Esophagus squamous epithelium (tissue), 5 donors: Measurements from ENCODE around the gene MCM5. TPM values are rescaled to one million over a fixed set of nuclear protein-coding genes. Genes with fewer than 3 reads are reported as not detected.

ENCODE experiments used
- DNase-seq: peaks from one replicate; lab custom pipeline; 2025; lab: John Stamatoyannopoulos, UW
- H3K27ac ChIP-seq, 4 donors: fragments of 200-600 bp; sonication (generic); one replicate each; pipeline ENCODE4 v1.5.1; 2016 to 2019; ENCODE audit warnings: mild to moderate bottlenecking in 1 of 4
- H3K27me3 ChIP-seq, 4 donors: fragments of 200-600 bp; sonication (generic); 1 replicate in 3 of 4; 2 replicates in 1 of 4; pipeline versions ENCODE4 v1.5.1 to v1.6.0; 2017 to 2021; ENCODE audit warnings: antibody characterized with exemption in 1 of 4
- H3K36me3 ChIP-seq, 3 donors: fragments of 200-600 bp; sonication (generic); one replicate each; pipeline ENCODE4 v1.5.1; 2016 to 2019
- H3K4me1 ChIP-seq, 3 donors: fragments of 200-600 bp; sonication (generic); one replicate each; pipeline ENCODE4 v1.5.1; 2017 to 2019
- H3K4me3 ChIP-seq, 4 donors: fragments of 200-600 bp; sonication (generic); 1 replicate in 3 of 4; 2 replicates in 1 of 4; pipeline ENCODE4 v1.5.1; 2016 to 2019; ENCODE audit warnings: mild to moderate bottlenecking in 2 of 4, moderate library complexity in 1 of 4
- H3K9me3 ChIP-seq, 3 donors: fragments of 200-600 bp; sonication (generic); one replicate each; pipeline ENCODE4 v1.5.1; 2016 to 2019
- POLR2A ChIP-seq, 4 donors: fragments of 450-650 bp; IDR thresholded peaks; one replicate each; pipeline ENCODE4 v1.6.1; 2017; ENCODE audit warnings: antibody characterized with exemption in 4 of 4, mild to moderate bottlenecking in 4 of 4, moderate library complexity in 3 of 4
- WGBS, 2 donors: methylation state at CpG; one replicate each; pipeline ENCODE4 v1.1.5; 2018; 5-methylcytosine and 5-hydroxymethylcytosine counted together
- intact Hi-C: fragments of 100-400 bp; cut with DNase I; formaldehyde crosslinking; loops from one replicate; pipeline ENCODE4 v1.15.0; 2022
- total RNA-seq, 4 donors: library from RNA; depleted of rRNA; stranded (reverse); fragments of >200 nt; gene quantifications; one replicate each; pipeline ENCODE4 v1.1.0, GENCODE V29; 2016
- TF ChIP-seq, protein P1 (sequence below), 6 experiments: fragments of 450-650 bp in 4 of 6; fragments of 200-600 bp in 2 of 6; sonication (generic) in 2 of 6; IDR thresholded peaks; one replicate each; pipeline ENCODE4 v1.5.1; 2016 to 2019; ENCODE audit warnings: antibody characterized with exemption in 6 of 6, mild to moderate bottlenecking in 4 of 6, moderate library complexity in 4 of 6
- donor health status: DM: yes; HTN: yes; CAD: no.

The MCM5 gene
- total RNA-seq, 4 donors from 2014 or later, result 23.1 to 48.1 (median 34.6) TPM

DNA sequence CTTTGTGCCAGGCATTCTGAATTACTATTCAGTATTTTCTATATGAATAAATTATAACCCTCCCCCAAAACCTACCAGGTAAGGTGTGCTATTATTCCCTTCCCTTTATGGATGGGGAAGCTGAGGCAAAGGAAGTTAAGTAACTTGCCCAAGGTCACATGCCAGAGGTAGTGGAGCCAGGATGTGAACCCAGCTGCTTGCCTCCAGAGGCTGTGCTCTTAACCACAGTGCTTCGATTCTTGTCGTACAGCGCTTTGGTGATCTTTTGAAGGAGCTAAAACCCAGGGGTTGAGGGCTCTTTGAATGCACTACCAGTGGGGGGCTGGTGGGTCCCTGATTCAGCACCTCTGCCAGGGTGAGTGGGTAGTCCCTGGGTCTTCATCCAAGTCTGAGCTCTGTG, 18.8 kb downstream of the MCM5 start:
- 80 to 81% methylated on average over 1 to 3 of the region's 3 CpGs for WGBS, 2 donors
- peaks cover 0 to 15% (median 0%) of the 10 kb centered on the region in 3 donors for H3K4me1 ChIP-seq
- no peaks in the 10 kb centered on the region for H3K9me3 ChIP-seq
- intact Hi-C loops, result no loop called here
- no peak for DNase-seq
- no peak overlapping the region for H3K27ac ChIP-seq
- H3K36me3 ChIP-seq, result peaks cover 6 to 100% (median 35%) of the 10 kb centered on the region in 3 donors
- no peak for TF ChIP-seq POLR2A (IDR thresholded peaks at IDR 0.05)
- TF ChIP-seq, protein P1, sequence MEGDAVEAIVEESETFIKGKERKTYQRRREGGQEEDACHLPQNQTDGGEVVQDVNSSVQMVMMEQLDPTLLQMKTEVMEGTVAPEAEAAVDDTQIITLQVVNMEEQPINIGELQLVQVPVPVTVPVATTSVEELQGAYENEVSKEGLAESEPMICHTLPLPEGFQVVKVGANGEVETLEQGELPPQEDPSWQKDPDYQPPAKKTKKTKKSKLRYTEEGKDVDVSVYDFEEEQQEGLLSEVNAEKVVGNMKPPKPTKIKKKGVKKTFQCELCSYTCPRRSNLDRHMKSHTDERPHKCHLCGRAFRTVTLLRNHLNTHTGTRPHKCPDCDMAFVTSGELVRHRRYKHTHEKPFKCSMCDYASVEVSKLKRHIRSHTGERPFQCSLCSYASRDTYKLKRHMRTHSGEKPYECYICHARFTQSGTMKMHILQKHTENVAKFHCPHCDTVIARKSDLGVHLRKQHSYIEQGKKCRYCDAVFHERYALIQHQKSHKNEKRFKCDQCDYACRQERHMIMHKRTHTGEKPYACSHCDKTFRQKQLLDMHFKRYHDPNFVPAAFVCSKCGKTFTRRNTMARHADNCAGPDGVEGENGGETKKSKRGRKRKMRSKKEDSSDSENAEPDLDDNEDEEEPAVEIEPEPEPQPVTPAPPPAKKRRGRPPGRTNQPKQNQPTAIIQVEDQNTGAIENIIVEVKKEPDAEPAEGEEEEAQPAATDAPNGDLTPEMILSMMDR (IDR thresholded peaks at IDR 0.05), result no peak
- no peaks in the 10 kb centered on the region for H3K27me3 ChIP-seq
- no peak overlapping the region for H3K4me3 ChIP-seq

DNA sequence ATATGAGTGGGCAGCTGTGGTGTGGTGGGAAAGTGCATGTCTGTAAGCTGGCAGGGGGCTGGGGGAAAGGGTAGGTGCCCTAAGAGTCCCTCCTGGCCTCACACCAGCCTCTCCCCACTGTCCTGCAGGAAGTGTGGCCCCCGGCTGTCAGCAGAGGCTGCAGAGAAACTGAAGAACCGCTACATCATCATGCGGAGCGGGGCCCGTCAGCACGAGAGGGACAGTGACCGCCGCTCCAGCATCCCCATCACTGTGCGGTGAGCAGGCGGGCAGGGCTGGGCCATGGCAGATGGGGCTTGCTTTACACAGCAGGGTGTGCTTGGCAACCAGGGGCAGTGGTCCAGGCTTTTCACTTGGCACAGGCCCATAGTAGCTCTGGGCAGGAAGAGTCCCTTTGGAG, 19.8 kb downstream of the MCM5 start:
- Histone ChIP-seq H3K4me3 (no peak overlapping the region), H3K27me3 (no peaks in the 10 kb centered on the region), H3K4me1 (peaks cover 0 to 15% (median 0%) of the 10 kb centered on the region in 3 donors), H3K9me3 (no peaks in the 10 kb centered on the region), H3K27ac (no peak overlapping the region), H3K36me3 (peaks cover 6 to 100% (median 40%) of the 10 kb centered on the region in 3 donors)
- DNase-seq, result no peak
- intact Hi-C loops, result loop anchor here (10.0 kb wide), 1 partner anchor 75 kb away; no protein-coding TSS in a partner anchor
- 100% methylated on average over 1 of the region's 10 CpGs for WGBS, 2 donors
- TF ChIP-seq POLR2A (IDR thresholded peaks at IDR 0.05), result no peak
- TF ChIP-seq, protein P1 (IDR thresholded peaks at IDR 0.05), result no peak

DNA sequence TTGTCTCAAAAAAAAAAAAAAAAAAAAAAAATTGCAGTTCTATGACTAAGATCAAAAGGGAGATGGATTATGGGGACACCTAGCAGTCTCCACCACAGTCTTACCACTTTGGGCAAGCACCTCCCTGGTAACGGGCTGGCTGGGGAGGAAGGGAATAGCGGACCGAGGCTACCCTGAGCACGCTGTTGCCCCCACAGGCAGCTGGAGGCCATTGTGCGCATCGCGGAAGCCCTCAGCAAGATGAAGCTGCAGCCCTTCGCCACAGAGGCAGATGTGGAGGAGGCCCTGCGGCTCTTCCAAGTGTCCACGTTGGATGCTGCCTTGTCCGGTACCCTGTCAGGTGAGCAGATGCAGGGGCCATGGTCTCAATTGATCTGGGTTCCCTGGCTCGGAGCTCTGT, 21.2 kb downstream of the MCM5 start:
- Histone ChIP-seq H3K36me3 (peaks cover 6 to 98% (median 36%) of the 10 kb centered on the region in 3 donors), H3K27ac (no peak overlapping the region), H3K4me1 (peaks cover 0 to 15% (median 0%) of the 10 kb centered on the region in 3 donors), H3K9me3 (no peaks in the 10 kb centered on the region), H3K27me3 (no peaks in the 10 kb centered on the region), H3K4me3 (no peak overlapping the region)
- intact Hi-C loops, result loop anchor here (10.0 kb wide), 1 partner anchor 76 kb away; no protein-coding TSS in a partner anchor
- DNase-seq, result no peak
- WGBS, 2 donors, result 91 to 96% methylated on average over 4 to 12 of the region's 12 CpGs
- TF ChIP-seq, protein P1 (IDR thresholded peaks at IDR 0.05), result no peak
- no peak for TF ChIP-seq POLR2A (IDR thresholded peaks at IDR 0.05)

DNA sequence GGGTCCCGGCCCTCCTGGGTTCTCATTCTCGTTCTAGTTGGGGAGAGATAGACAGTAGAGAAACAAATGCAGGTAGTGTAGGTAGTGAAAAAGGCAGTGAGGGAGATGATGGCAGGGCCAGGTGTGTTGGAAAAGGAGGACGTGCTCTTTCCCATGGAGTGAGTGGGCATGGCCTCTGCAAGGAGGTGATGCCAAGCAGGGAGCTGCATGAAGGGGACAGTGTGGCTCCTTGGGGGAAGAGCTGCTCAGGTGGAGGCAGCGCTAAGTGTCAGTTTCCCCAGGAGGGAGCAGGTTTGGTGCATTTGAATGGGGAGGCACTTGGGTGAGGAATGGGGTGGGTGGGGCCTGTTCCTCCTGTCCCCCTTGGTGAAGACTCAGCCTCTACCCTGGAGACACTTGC, 22.2 kb downstream of the MCM5 start:
- TF ChIP-seq POLR2A (IDR thresholded peaks at IDR 0.05), result no peak
- TF ChIP-seq, protein P1 (IDR thresholded peaks at IDR 0.05), result no peak
- intact Hi-C loops, result loop anchor here (10.0 kb wide), 1 partner anchor 77 kb away; no protein-coding TSS in a partner anchor
- peaks cover 0 to 15% (median 0%) of the 10 kb centered on the region in 3 donors for H3K4me1 ChIP-seq
- no peaks in the 10 kb centered on the region for H3K9me3 ChIP-seq
- 92 to 96% methylated on average over 4 of the region's 4 CpGs for WGBS, 2 donors
- no peaks in the 10 kb centered on the region for H3K27me3 ChIP-seq
- no peak overlapping the region for H3K27ac ChIP-seq
- peaks cover 0 to 98% (median 29%) of the 10 kb centered on the region in 3 donors for H3K36me3 ChIP-seq
- no peak for DNase-seq
- no peak overlapping the region for H3K4me3 ChIP-seq

DNA sequence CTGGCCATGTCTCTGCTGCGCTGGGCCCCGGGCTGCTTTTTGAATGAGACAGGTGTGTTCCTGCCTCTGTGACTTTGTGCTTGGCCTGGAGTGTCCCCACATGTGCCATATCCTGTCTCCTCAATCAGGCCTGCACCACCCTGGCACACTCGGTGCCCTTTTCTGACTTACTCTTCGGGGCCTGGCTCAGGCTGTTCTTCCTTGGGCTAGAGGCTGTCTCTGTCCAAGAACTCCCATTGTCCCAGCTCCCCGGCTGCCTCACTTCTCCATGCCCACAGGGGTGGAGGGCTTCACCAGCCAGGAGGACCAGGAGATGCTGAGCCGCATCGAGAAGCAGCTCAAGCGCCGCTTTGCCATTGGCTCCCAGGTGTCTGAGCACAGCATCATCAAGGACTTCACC, 23.0 kb downstream of the MCM5 start:
- peaks cover 0 to 10% (median 0%) of the 10 kb centered on the region in 3 donors for H3K4me1 ChIP-seq
- no peaks in the 10 kb centered on the region for H3K9me3 ChIP-seq
- no peak overlapping the region for H3K4me3 ChIP-seq
- no peaks in the 10 kb centered on the region for H3K27me3 ChIP-seq
- no peak for DNase-seq
- no peak overlapping the region for H3K27ac ChIP-seq
- intact Hi-C loops, result loop anchor here (10.0 kb wide), 1 partner anchor 78 kb away; no protein-coding TSS in a partner anchor
- H3K36me3 ChIP-seq, result peaks cover 0 to 91% (median 26%) of the 10 kb centered on the region in 3 donors
- 73 to 92% methylated on average over 2 to 3 of the region's 9 CpGs for WGBS, 2 donors
- TF ChIP-seq, protein P1 (IDR thresholded peaks at IDR 0.05), result no peak
- no peak for TF ChIP-seq POLR2A (IDR thresholded peaks at IDR 0.05)
